ENCODE measurements around the gene MSRB3.

GRCh38 chr12:65300679-65301349 is 22.3 kb downstream of the MSRB3 start:
- TF ChIP-seq EP300 (IDR thresholded peaks at IDR 0.05) = no peak
- TF ChIP-seq CTCF (IDR thresholded peaks at IDR 0.05) = peak in 3 of 4 experiments; percentile 32 to 44 (median 33)

All from gastroesophageal sphincter (tissue), 3 donors.